ENCODE results near the gene PRELID3B.

The PRELID3B gene

DNA sequence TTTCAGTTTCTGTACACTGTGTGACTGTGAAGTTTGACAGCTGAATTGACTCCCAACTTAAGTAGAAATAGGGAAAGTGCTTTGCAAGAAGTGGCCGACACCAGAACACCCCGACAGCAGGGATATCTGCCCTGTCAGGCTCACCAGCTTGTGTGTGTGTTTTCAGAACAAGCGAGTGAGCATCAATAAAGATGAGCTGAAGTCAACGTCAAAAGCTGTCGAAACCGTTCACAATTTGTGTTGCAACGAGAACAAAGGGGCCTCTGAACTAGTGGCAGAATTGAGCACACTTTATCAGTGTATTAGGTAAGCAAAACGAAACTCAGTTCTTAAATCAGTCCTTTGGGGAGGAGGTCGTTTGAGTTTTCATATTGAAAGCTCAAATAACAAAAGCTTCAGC is 50.9 kb downstream of the PRELID3B start:
- no peak for TF ChIP-seq CTCF (IDR thresholded peaks at IDR 0.05; ENCODE audit: insufficient read depth, low read depth, low read length, missing control alignments)
- H3K4me3 ChIP-seq (ENCODE audit: low read depth, low read length): no peak overlapping the region

DNA sequence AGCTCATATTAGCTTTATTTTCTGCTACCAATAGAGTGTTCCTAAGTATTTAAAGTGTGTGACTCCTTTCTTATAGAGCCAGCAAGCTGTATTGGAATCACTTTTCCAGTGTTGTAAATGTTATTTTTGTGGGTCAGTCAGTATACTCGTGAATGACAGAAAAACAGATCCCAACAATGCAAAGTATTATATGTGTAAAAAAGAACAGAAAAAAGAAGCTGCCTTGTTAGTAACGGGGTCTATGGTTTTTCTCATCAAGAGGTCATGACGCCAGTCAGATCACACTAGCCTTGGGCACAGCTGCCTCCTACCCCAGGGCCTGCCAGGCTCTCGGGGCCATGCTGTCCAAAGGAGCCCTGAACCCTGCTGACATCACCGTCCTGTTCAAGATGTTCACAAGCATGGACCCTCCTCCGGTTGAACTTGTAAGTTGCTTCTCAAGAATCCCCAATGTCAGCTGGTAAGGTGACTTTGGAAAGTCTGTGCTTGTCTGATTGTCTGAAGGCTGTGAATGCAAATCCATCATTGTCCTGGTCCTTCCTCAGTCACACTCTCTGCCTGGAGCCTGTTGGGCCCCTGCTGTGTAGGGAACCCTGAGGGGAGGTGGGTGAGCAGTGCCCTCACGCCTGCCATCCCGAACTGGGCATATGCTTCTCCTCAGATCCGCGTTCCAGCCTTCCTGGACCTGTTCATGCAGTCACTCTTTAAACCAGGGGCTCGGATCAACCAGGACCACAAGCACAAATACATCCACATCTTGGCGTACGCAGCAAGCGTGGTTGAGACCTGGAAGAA is 51.7 kb downstream of the PRELID3B start:
- no peak overlapping the region for H3K4me3 ChIP-seq (ENCODE audit: low read depth, low read length)
- TF ChIP-seq CTCF (IDR thresholded peaks at IDR 0.05; ENCODE audit: insufficient read depth, low read depth, low read length, missing control alignments): no peak
- no peak for DNase-seq (ENCODE audit: low read depth)

More for the DNA sequence above, 50.9 kb downstream of the PRELID3B start:
- no peak for DNase-seq (ENCODE audit: low read depth)

DNA sequence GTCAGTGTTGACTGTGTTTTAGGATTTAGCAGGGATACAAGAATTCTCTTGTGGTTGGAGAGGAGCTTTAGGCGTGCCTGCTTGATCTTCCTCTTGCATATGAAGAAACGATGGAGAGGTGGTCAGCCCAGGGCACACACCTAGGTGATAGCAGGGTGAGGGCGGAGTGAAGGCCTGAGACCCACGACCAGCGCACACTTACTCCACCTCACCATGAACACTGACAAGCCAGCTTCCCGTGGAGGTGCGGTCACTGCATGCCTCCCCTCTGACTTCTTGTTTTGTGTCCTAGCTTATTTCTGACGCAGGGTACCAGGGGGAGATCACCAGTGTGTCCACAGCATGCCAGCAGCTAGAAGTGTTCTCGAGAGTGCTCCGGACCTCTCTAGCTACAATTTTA is 53.4 kb downstream of the PRELID3B start:
- no peak for TF ChIP-seq CTCF (IDR thresholded peaks at IDR 0.05; ENCODE audit: insufficient read depth, low read depth, low read length, missing control alignments)
- H3K4me3 ChIP-seq (ENCODE audit: low read depth, low read length): no peak overlapping the region
- no peak for DNase-seq (ENCODE audit: low read depth)

- TF ChIP-seq CTCF (IDR thresholded peaks at IDR 0.05; ENCODE audit: insufficient read depth, low read depth, low read length, missing control alignments): no peak
- no peak overlapping the region for H3K4me3 ChIP-seq (ENCODE audit: low read depth, low read length)
- no peak for DNase-seq (ENCODE audit: low read depth)
Observed at GRCh38 chr20:58988565-58988882, 54.1 kb downstream of the PRELID3B start.

DNA sequence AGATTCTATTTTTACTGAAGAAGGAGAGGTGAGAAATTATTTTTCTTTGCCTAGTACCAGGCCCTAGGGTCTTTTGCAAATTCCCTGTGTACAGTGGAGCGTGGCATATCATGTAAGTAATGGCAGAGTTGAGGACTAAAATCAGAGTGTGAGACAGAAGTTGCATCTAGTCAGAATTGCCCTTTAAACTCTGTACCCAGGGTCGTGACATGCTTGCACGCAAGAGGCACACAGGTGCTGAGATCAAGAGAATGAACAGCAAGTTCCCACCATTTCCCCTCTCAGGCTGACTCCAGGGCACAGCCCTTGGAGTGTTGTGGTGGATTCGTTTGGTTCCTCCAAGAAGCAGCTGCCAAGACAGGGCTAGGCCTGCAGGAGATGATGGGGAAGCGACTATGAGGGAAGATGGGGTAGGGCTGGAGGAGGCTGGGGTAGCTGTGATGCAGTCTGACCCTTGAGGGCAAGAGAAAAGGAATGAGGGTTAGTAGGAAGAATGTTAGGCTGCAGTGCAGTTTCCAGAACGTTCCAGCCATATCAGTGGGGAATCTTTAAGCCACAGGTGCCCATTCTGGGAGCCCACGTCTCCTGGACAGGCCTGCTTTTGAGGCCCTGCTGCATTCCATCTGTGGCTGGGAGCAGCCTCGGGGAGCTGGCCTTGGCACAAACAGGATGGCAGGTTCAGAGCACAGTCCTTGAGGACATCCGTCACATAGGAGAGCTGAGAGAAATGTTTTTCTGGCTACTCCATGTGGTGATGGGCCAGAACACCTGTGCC is 54.6 kb downstream of the PRELID3B start:
- TF ChIP-seq CTCF (IDR thresholded peaks at IDR 0.05; ENCODE audit: insufficient read depth, low read depth, low read length, missing control alignments): no peak
- no peak overlapping the region for H3K4me3 ChIP-seq (ENCODE audit: low read depth, low read length)
- DNase-seq (ENCODE audit: low read depth): no peak

DNA sequence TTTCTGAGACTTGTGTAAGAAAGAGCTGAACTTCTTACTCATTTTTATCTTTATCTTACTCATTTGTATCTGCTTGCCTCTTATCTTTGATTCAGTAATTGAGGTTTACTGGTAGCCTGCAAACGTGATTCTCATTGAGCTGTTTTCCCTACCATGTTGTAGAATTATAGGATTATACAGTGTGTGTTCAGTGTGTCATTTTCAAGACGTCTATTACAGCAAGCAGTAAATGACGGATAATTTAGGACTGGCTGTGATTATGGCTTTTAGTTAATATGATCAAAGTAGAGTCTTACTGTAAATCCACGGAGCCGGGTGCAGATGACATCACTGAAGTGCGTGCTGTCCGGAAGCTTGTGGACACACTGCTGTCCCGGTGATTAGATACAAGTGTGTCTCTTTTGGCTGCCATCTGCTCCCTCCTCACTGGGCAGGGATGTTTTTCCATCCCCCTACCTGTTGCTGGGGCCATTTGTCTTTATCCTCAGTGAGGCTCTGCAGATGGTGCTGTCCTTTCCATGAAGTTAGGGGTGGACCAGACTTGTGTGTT is 55.5 kb downstream of the PRELID3B start:
- no peak overlapping the region for H3K4me3 ChIP-seq (ENCODE audit: low read depth, low read length)
- TF ChIP-seq CTCF (IDR thresholded peaks at IDR 0.05; ENCODE audit: insufficient read depth, low read depth, low read length, missing control alignments): no peak
- DNase-seq (ENCODE audit: low read depth): no peak

Measured in GM12865 (cell line).